Mesenchymal stem cell (in vitro differentiated cells and primary cell): ENCODE data around the gene ITSN1.

Experiments used
- DNase-seq: peaks from one replicate; pipeline ENCODE4 v3.0.0-alpha.2; 2013
- H2AFZ ChIP-seq: one replicate; pipeline ENCODE4 v1.6.1; 2013; ENCODE audit warnings: low read depth, mild to moderate bottlenecking, control low read depth, inconsistent platforms, low read length, moderate library complexity
- H2AK5ac ChIP-seq: 2 replicates; pipeline ENCODE4 v1.6.1; 2013; ENCODE audit warnings: low read length, moderate library complexity, mild to moderate bottlenecking, inconsistent platforms; ENCODE audit not compliant: severe bottlenecking
- H2BK120ac ChIP-seq: one replicate; pipeline ENCODE4 v1.6.1; 2013; ENCODE audit warnings: low read depth, mild to moderate bottlenecking, inconsistent platforms, low read length, moderate library complexity
- H2BK12ac ChIP-seq, 2 experiments: one replicate each; pipeline ENCODE4 v1.6.1; 2013; ENCODE audit warnings: inconsistent platforms in 2 of 2, low read length in 2 of 2, mild to moderate bottlenecking in 2 of 2, moderate library complexity in 2 of 2, control low read depth in 1 of 2
- H2BK15ac ChIP-seq: one replicate; pipeline ENCODE4 v1.6.1; 2013; ENCODE audit warnings: mild to moderate bottlenecking, low read depth, inconsistent platforms; ENCODE audit not compliant: poor library complexity, severe bottlenecking
- H2BK5ac ChIP-seq: 2 replicates; pipeline ENCODE4 v1.6.1; 2013; ENCODE audit warnings: low read depth, mild to moderate bottlenecking, low read length, control low read depth, inconsistent platforms; ENCODE audit not compliant: poor library complexity, severe bottlenecking
- H3K14ac ChIP-seq, 2 experiments: one replicate each; pipeline ENCODE4 v1.6.1; 2013; ENCODE audit warnings: inconsistent platforms in 2 of 2, low read length in 2 of 2, control low read depth in 1 of 2, mild to moderate bottlenecking in 1 of 2, moderate library complexity in 1 of 2
- H3K18ac ChIP-seq, 2 experiments: one replicate each; pipeline ENCODE4 v1.6.1; 2013; ENCODE audit warnings: inconsistent platforms in 2 of 2, low read length in 2 of 2, control low read depth in 1 of 2, low read depth in 1 of 2, mild to moderate bottlenecking in 1 of 2
- H3K23ac ChIP-seq, 2 experiments: one replicate each; pipeline ENCODE4 v1.6.1; 2013; ENCODE audit warnings: inconsistent platforms in 2 of 2, low read length in 2 of 2, mild to moderate bottlenecking in 2 of 2, moderate library complexity in 2 of 2, control low read depth in 1 of 2
- H3K27ac ChIP-seq: 2 replicates; pipeline ENCODE4 v1.5.1; 2013; ENCODE audit warnings: mild to moderate bottlenecking, moderate library complexity, low read length, control low read depth, inconsistent platforms; ENCODE audit not compliant: poor library complexity, severe bottlenecking
- H3K27me3 ChIP-seq, 2 experiments: 2 replicates each; pipeline versions ENCODE4 v1.6.1 to v1.7.0; 2013; ENCODE audit warnings: low read length in 2 of 2, mild to moderate bottlenecking in 2 of 2, moderate library complexity in 2 of 2, control low read depth in 1 of 2, inconsistent platforms in 1 of 2; ENCODE audit not compliant: control insufficient read depth in 1 of 2, insufficient read depth in 1 of 2
- H3K36me3 ChIP-seq, 2 experiments: 2 replicates each; pipeline versions ENCODE4 v1.6.1 to v1.7.0; 2013; ENCODE audit warnings: low read length in 2 of 2, control low read depth in 1 of 2, inconsistent platforms in 1 of 2, low read depth in 1 of 2, mild to moderate bottlenecking in 1 of 2; ENCODE audit not compliant: insufficient read depth in 2 of 2, control insufficient read depth in 1 of 2
- H3K4ac ChIP-seq, 2 experiments: one replicate each; pipeline ENCODE4 v1.6.1; 2013; ENCODE audit warnings: inconsistent platforms in 2 of 2, low read length in 2 of 2, mild to moderate bottlenecking in 2 of 2, moderate library complexity in 2 of 2, control low read depth in 1 of 2, low read depth in 1 of 2
- H3K4me1 ChIP-seq: 2 replicates; pipeline ENCODE4 v1.6.1; 2013; ENCODE audit warnings: low read depth, low read length, control low read depth; ENCODE audit not compliant: control insufficient read depth, insufficient read depth
- H3K4me2 ChIP-seq: 2 replicates; pipeline ENCODE4 v1.6.1; 2013; ENCODE audit warnings: low read length, mild to moderate bottlenecking, inconsistent platforms; ENCODE audit not compliant: poor library complexity, severe bottlenecking
- H3K4me3 ChIP-seq, 2 experiments: 2 replicates each; pipeline versions ENCODE4 v1.5.1 to v1.7.0; 2013; ENCODE audit warnings: low read length in 2 of 2, mild to moderate bottlenecking in 2 of 2, control low read depth in 1 of 2, low read depth in 1 of 2; ENCODE audit not compliant: insufficient read depth in 1 of 2
- H3K79me1 ChIP-seq: replicated peaks from 2 replicates; pipeline ENCODE4 v1.6.1; 2013; ENCODE audit warnings: mild to moderate bottlenecking, control low read depth, low read length, inconsistent platforms; ENCODE audit not compliant: poor library complexity, severe bottlenecking
- H3K9ac ChIP-seq: 2 replicates; pipeline ENCODE4 v1.7.0; 2013; ENCODE audit warnings: mild to moderate bottlenecking, low read length, moderate library complexity
- H3K9me3 ChIP-seq: 2 replicates; pipeline ENCODE4 v1.7.0; 2013; ENCODE audit warnings: mild to moderate bottlenecking, low read length; ENCODE audit not compliant: control insufficient read depth
- H4K8ac ChIP-seq: one replicate; pipeline ENCODE4 v1.6.1; 2013; ENCODE audit warnings: inconsistent platforms, mild to moderate bottlenecking, low read length, moderate library complexity
- H4K91ac ChIP-seq: one replicate; pipeline ENCODE4 v1.6.1; 2013; ENCODE audit warnings: mild to moderate bottlenecking, low read length, inconsistent platforms
- WGBS: methylation state at CpG from one replicate; pipeline ENCODE4 v1.1.7; 2013; ENCODE audit warnings: mixed read lengths; 5-methylcytosine and 5-hydroxymethylcytosine counted together

Gene ITSN1

DNA sequence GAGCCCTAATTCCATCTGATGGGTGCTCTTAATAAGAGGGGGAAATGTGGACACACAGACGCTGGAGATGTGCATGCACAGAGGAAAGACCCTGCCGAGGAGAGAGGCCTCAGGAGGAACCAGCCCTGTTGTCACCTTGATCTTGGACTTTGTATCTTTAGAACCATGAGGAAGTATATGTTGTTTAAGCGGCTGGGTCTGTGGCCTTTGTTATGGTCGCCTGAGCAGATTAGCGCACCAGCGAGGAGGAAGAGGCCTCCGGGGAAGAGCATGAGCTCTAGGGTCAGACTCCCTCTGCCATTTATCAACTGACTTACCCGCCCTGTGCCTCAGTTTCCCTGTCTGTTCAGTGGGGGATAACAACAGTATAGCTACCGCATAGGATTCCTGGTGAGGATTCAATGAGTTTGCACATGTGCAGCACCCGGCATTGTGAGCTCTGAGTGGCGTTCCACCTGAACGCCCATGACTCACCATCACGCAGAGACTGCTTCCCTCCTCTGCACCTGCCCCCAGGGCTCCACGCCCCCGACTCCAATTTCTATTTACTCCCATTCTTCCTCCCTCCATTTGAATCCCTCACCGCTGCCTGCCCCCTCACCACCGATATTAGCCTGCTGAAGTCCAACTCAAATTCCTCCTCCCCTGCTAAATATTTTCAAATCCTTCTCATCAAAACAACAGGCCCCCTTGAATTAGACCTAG lies 206.1 kb downstream of the ITSN1 start:
- H3K36me3 ChIP-seq = peaks cover 0 to 10% of the 10 kb centered on the region in 2 experiments
- H3K27ac ChIP-seq = no peak overlapping the region
- DNase-seq = no peak
- H2AFZ ChIP-seq = no peak overlapping the region
- no peak overlapping the region for H3K9ac ChIP-seq
- H3K79me1 ChIP-seq = no peaks in the 10 kb centered on the region
- no peak overlapping the region for H3K18ac ChIP-seq
- peaks cover 10% of the 10 kb centered on the region for H3K4me1 ChIP-seq
- H3K23ac ChIP-seq = no peak overlapping the region
- no peak overlapping the region for H3K4me2 ChIP-seq
- no peak overlapping the region for H2BK15ac ChIP-seq
- no peak overlapping the region for H3K14ac ChIP-seq
- WGBS = 92% methylated on average over 17 of the region's 17 CpGs
- H3K9me3 ChIP-seq = no peaks in the 10 kb centered on the region
- no peak overlapping the region for H2BK12ac ChIP-seq
- peaks cover 0 to 5% of the 10 kb centered on the region in 2 experiments for H3K27me3 ChIP-seq
- no peak overlapping the region for H2BK120ac ChIP-seq
- no peak overlapping the region for H4K91ac ChIP-seq
- no peak overlapping the region for H4K8ac ChIP-seq
- H2BK5ac ChIP-seq = no peak overlapping the region
- peak overlapping the region; percentile 91 for H2AK5ac ChIP-seq
- no peak overlapping the region for H3K4me3 ChIP-seq
- H3K4ac ChIP-seq = no peak overlapping the region

DNA sequence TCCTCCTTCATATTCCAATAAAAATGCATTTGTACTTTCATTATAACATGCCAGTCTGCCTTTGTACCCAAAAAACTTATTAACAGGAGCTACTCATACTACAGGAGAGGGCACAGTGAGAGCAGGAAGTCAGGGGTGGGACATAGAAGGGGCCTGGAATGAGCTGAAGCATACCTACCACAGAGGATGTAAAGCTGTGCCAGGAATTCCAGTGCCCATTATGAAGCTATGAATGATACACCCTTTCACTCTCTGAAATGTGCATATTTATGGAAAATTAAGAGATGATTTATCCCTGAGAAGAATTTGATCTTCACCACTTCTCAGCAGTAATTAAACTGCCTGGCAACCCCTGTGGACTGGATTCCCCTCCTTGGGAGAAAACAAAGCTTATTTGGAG lies 207.5 kb downstream of the ITSN1 start:
- H4K8ac ChIP-seq = no peak overlapping the region
- peaks cover 14% of the 10 kb centered on the region for H3K4me1 ChIP-seq
- no peak overlapping the region for H2BK15ac ChIP-seq
- no peak overlapping the region for H2AK5ac ChIP-seq
- no peak overlapping the region for H3K9ac ChIP-seq
- H3K27me3 ChIP-seq = peaks cover 0 to 5% of the 10 kb centered on the region in 2 experiments
- H3K79me1 ChIP-seq = no peaks in the 10 kb centered on the region
- no peak overlapping the region for H3K4me3 ChIP-seq
- no peak for DNase-seq
- no peak overlapping the region for H3K23ac ChIP-seq
- peaks cover 0 to under 1% of the 10 kb centered on the region in 2 experiments for H3K36me3 ChIP-seq
- H4K91ac ChIP-seq = no peak overlapping the region
- H2BK12ac ChIP-seq = no peak overlapping the region
- no peak overlapping the region for H3K14ac ChIP-seq
- H2AFZ ChIP-seq = no peak overlapping the region
- H3K9me3 ChIP-seq = no peaks in the 10 kb centered on the region
- no peak overlapping the region for H3K4me2 ChIP-seq
- H3K18ac ChIP-seq = no peak overlapping the region
- no peak overlapping the region for H3K4ac ChIP-seq
- H2BK120ac ChIP-seq = no peak overlapping the region
- no peak overlapping the region for H3K27ac ChIP-seq
- H2BK5ac ChIP-seq = no peak overlapping the region

DNA sequence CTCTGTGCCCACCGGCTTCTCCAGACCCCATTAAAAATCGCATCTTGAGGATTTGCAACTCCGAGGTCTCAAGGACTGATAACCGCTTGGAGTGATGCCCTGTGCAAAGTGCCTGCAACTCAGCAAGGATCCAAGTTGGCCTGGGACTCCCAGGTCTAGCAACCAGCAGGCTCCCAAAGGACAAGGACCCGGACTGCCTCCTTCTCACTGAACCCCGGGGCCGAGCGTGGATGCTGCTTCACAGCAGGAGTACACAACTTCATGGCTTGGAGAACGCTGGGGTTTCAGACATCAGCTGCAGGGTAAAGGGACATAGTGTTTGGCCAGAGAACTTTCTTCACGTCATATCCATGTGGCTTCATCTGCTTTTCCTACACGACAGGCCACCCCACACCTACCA lies 208.1 kb downstream of the ITSN1 start:
- no peaks in the 10 kb centered on the region for H3K79me1 ChIP-seq
- H4K91ac ChIP-seq = no peak overlapping the region
- H3K36me3 ChIP-seq = no peaks in the 10 kb centered on the region

DNA sequence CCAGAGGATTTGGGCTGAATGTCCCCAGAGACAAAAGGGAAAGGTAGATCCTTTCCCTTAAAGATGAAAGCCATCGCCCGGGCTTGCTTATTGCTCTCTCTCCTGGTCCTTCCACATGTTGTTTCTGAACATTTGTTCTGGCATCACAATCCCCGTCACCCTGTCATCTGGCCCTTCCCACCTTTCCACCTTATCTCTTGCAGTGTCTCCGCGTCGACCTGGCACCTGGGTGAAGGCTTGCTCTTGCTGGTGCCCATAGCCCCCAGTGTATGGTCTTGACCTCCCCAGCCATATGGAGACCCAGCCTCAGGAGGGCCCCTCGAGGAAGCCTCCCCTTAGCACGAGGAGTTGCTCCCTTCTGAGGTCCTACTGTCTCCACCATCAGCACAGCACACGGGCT lies 208.7 kb downstream of the ITSN1 start:
- WGBS = 92% methylated on average over 9 of the region's 9 CpGs
- no peak overlapping the region for H3K23ac ChIP-seq

More for the DNA sequence above, 208.1 kb downstream of the ITSN1 start:
- H3K4me2 ChIP-seq = no peak overlapping the region
- WGBS = 95% methylated on average over 11 of the region's 11 CpGs
- H2BK120ac ChIP-seq = no peak overlapping the region
- no peak overlapping the region for H3K4ac ChIP-seq
- H3K4me1 ChIP-seq = peaks cover 14% of the 10 kb centered on the region
- H2BK5ac ChIP-seq = no peak overlapping the region
- H3K27me3 ChIP-seq = peaks cover 0 to 5% of the 10 kb centered on the region in 2 experiments
- H3K4me3 ChIP-seq = no peak overlapping the region
- DNase-seq = no peak
- H2AFZ ChIP-seq = no peak overlapping the region
- no peak overlapping the region for H2BK15ac ChIP-seq
- no peak overlapping the region for H3K18ac ChIP-seq
- no peak overlapping the region for H3K27ac ChIP-seq
- H2BK12ac ChIP-seq = no peak overlapping the region
- no peaks in the 10 kb centered on the region for H3K9me3 ChIP-seq
- no peak overlapping the region for H4K8ac ChIP-seq
- H2AK5ac ChIP-seq = no peak overlapping the region
- H3K14ac ChIP-seq = no peak overlapping the region
- no peak overlapping the region for H3K9ac ChIP-seq
- no peak overlapping the region for H3K23ac ChIP-seq

More for the DNA sequence above, 208.7 kb downstream of the ITSN1 start:
- no peak overlapping the region for H4K91ac ChIP-seq
- no peak overlapping the region for H2BK12ac ChIP-seq
- H2BK120ac ChIP-seq = no peak overlapping the region
- H3K14ac ChIP-seq = no peak overlapping the region
- no peak overlapping the region for H3K27ac ChIP-seq
- H3K4ac ChIP-seq = no peak overlapping the region
- peaks cover 14% of the 10 kb centered on the region for H3K4me1 ChIP-seq
- no peak overlapping the region for H2BK5ac ChIP-seq
- no peak overlapping the region for H3K4me2 ChIP-seq
- H2BK15ac ChIP-seq = no peak overlapping the region
- no peaks in the 10 kb centered on the region for H3K9me3 ChIP-seq
- no peak for DNase-seq
- no peak overlapping the region for H4K8ac ChIP-seq
- no peak overlapping the region for H2AFZ ChIP-seq
- no peak overlapping the region for H3K18ac ChIP-seq
- H2AK5ac ChIP-seq = no peak overlapping the region
- no peaks in the 10 kb centered on the region for H3K79me1 ChIP-seq
- no peaks in the 10 kb centered on the region for H3K36me3 ChIP-seq
- peaks cover 0 to 5% of the 10 kb centered on the region in 2 experiments for H3K27me3 ChIP-seq
- H3K9ac ChIP-seq = no peak overlapping the region
- H3K4me3 ChIP-seq = no peak overlapping the region
